ENCODE results near the gene IFITM1. TPM values are rescaled to one million over a fixed set of nuclear protein-coding genes. Genes with fewer than 3 reads are reported as not detected.
"Not testable (repeated sequence)": the region's sequence is repeated elsewhere in the genome, so short reads cannot be mapped to it uniquely, and the experiment has no call there.

Gene IFITM1
- total RNA-seq, 2 experiments from 2014 or later: 459 to 909 TPM

- H3K36me3 Mint-ChIP-seq: peaks cover under 1% of the 10 kb centered on the region
- no peak for DNase-seq
- CTCF ChIA-PET: interaction anchor here (0.8 to 3.5 kb wide), 4 partner anchors 42 to 97 kb away, joined by 3 to 13 read pairs (median 4); no protein-coding TSS in a partner anchor
- peaks cover 20% of the 10 kb centered on the region for H3K27me3 Mint-ChIP-seq
- no peak overlapping the region for H3K27ac Mint-ChIP-seq
- H3K4me1 Mint-ChIP-seq: peaks cover 46% of the 10 kb centered on the region
- H3K9me3 Mint-ChIP-seq (ENCODE audit: low read depth): no peaks in the 10 kb centered on the region
- no peak for ATAC-seq
- H3K4me3 Mint-ChIP-seq: no peak overlapping the region
Observed at GRCh38 chr11:299951-300735, 13.7 kb upstream of the IFITM1 start.

DNA sequence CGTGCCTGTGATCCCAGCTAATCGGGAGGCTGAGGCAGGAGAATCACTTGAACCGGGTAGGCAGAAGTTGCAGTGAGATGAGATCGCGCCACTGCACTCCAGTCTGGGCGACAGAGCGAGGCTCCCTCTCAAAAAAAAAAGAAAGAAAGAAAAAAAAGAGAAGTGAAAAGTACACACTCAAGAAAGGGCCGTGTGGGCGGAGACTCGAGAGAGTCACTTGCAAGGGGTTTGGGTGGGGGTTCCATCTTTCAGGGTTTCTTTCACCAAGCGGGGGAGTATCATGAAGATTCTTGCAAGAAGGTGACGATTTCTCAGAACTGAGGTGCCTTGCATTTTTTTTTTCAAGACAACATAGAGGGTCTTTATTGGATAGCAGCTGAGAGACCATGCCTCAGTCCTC lies 10.5 kb upstream of the IFITM1 start:
- no peak for DNase-seq

GRCh38 chr11:304061-304506 lies 9.8 kb upstream of the IFITM1 start:
- Mint-ChIP-seq H3K27ac (no peak overlapping the region), H3K27me3 (peaks cover 20% of the 10 kb centered on the region), H3K9me3 (ENCODE audit: low read depth) (no peaks in the 10 kb centered on the region), H3K4me3 (no peak overlapping the region), H3K4me1 (peaks cover 41% of the 10 kb centered on the region), H3K36me3 (peaks cover 10% of the 10 kb centered on the region)
- ATAC-seq (no peak), DNase-seq (no peak)
- CTCF ChIA-PET: interaction anchor here (0.8 to 5.8 kb wide), 15 partner anchors 10 to 215 kb away, joined by 3 to 54 read pairs (median 14); partner anchors contain the start of genes PGGHG and PTDSS2

More for the DNA sequence above, 10.5 kb upstream of the IFITM1 start:
- CTCF ChIA-PET: interaction anchor here (1.1 to 5.8 kb wide), 6 partner anchors 9 to 62 kb away, joined by 4 to 54 read pairs (median 25); partner anchors contain the start of gene PGGHG
- H3K27me3 Mint-ChIP-seq: peaks cover 20% of the 10 kb centered on the region
- peak overlapping the region; percentile 53 for H3K27ac Mint-ChIP-seq
- no peak overlapping the region for H3K4me3 Mint-ChIP-seq
- peaks cover 43% of the 10 kb centered on the region for H3K4me1 Mint-ChIP-seq
- ATAC-seq: no peak
- H3K9me3 Mint-ChIP-seq (ENCODE audit: low read depth): no peaks in the 10 kb centered on the region
- peaks cover 4% of the 10 kb centered on the region for H3K36me3 Mint-ChIP-seq

- DNase-seq (peak; percentile 81), ATAC-seq (no peak)
- Mint-ChIP-seq H3K9me3 (ENCODE audit: low read depth) (no peaks in the 10 kb centered on the region), H3K4me3 (no peak overlapping the region), H3K27me3 (peaks cover 17% of the 10 kb centered on the region), H3K4me1 (peaks cover 46% of the 10 kb centered on the region), H3K36me3 (peaks cover 19% of the 10 kb centered on the region), H3K27ac (no peak overlapping the region)
- CTCF ChIA-PET: interaction anchor here (0.7 to 5.8 kb wide), 26 partner anchors 11 to 421 kb away, joined by 3 to 54 read pairs (median 6); partner anchors contain the start of genes NLRP6, PGGHG and PTDSS2
Observed at GRCh38 chr11:304915-305843, 8.7 kb upstream of the IFITM1 start.

DNA sequence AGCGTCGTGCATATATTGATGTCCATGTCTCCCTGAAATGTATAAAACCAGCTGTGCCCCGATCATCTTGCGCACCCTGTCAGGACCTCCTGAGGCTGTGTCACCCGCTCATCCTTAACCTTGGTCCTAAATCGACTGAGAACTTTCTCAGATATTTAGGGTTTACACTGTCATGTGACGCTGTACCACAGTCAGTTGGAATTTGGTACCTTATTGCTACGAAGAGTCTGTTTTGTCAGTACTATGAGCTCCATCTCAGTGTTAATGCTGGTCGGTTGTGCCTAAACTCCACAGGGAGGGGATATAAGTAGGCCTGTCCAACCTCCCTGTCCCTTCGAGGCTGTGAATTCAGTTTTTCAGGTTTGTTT lies 8.0 kb upstream of the IFITM1 start:
- H3K27ac Mint-ChIP-seq: no peak overlapping the region
- ATAC-seq (no peak), DNase-seq (no peak)
- no peaks in the 10 kb centered on the region for H3K9me3 Mint-ChIP-seq (ENCODE audit: low read depth)
- no peak overlapping the region for H3K4me3 Mint-ChIP-seq
- peaks cover 11% of the 10 kb centered on the region for H3K27me3 Mint-ChIP-seq
- CTCF ChIA-PET: interaction anchor here (0.7 to 5.8 kb wide), 21 partner anchors 11 to 420 kb away, joined by 3 to 54 read pairs (median 7); partner anchors contain the start of genes NLRP6, PGGHG and PTDSS2
- H3K36me3 Mint-ChIP-seq: peaks cover 19% of the 10 kb centered on the region
- peaks cover 46% of the 10 kb centered on the region for H3K4me1 Mint-ChIP-seq

- Mint-ChIP-seq H3K27ac (peak overlapping the region; percentile 92), H3K9me3 (ENCODE audit: low read depth) (no peaks in the 10 kb centered on the region), H3K27me3 (peaks cover 7% of the 10 kb centered on the region), H3K4me1 (peaks cover 46% of the 10 kb centered on the region), H3K36me3 (peaks cover 19% of the 10 kb centered on the region), H3K4me3 (peak overlapping the region; percentile 40)
- DNase-seq (no peak), ATAC-seq (no peak)
- CTCF ChIA-PET: interaction anchor here (0.8 to 5.8 kb wide), 16 partner anchors 10 to 212 kb away, joined by 3 to 54 read pairs (median 10); partner anchors contain the start of genes NLRP6, PGGHG and PTDSS2
Observed at GRCh38 chr11:306645-307371, 7.0 kb upstream of the IFITM1 start.

DNA sequence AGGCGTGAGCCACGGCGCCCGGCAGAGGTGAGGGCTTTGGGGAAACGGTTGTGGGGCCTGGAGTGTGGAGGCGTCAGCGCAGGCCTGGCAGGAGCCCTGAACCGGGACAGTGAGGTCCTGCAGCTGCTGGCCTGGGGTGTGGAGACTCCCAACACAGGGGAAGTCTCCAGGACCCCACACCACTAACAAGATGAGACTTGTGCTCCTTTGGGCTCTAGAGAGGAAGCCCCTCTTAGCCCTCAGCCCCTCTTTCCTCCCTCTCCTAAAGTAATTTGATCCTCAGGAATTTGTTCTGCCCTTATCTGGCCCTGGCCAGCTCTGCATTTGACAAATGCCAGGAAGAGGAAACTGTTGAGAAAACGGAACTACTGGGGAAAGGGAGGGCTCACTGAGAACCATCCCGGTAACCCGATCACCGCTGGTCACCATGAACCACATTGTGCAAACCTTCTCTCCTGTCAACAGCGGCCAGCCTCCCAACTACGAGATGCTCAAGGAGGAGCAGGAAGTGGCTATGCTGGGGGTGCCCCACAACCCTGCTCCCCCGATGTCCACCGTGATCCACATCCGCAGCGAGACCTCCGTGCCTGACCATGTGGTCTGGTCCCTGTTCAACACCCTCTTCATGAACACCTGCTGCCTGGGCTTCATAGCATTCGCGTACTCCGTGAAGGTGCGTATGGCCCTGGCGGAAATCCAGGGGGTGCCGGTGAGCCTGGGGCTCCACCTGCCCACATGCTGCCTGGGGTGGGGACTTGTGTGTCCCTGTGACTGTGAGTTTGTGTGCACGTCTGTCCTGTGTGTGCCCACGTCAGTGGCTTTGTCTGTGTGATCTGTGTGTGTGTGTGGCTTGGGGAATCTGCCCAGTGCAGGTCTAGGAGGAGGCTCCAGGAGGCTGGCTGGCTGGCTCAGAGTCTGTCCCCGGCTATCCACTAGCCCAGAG lies 5.8 kb upstream of the IFITM1 start, which contains the start of gene IFITM2:
IFITM2 (plus strand) TSS at position 51 of the 943 bp plus-strand sequence; CDS start at position 428, 377 bp downstream.
- peak; percentile 41 for ATAC-seq
- H3K27me3 Mint-ChIP-seq; H3K9me3 Mint-ChIP-seq (ENCODE audit: low read depth): not testable (repeated sequence)
- Mint-ChIP-seq H3K4me1 (peaks cover 47% of the 10 kb centered on the region), H3K27ac (peak within 1 kb of the TSS; percentile 92), H3K36me3 (peaks cover 19% of the 10 kb centered on the region), H3K4me3 (peak within 1 kb of the TSS; percentile 96)
- CTCF ChIA-PET: interaction anchor here (0.6 to 5.0 kb wide), 6 partner anchors 9 to 211 kb away, joined by 3 to 31 read pairs (median 8); partner anchors contain the start of gene SIGIRR
- DNase-seq: peak; percentile 90

DNA sequence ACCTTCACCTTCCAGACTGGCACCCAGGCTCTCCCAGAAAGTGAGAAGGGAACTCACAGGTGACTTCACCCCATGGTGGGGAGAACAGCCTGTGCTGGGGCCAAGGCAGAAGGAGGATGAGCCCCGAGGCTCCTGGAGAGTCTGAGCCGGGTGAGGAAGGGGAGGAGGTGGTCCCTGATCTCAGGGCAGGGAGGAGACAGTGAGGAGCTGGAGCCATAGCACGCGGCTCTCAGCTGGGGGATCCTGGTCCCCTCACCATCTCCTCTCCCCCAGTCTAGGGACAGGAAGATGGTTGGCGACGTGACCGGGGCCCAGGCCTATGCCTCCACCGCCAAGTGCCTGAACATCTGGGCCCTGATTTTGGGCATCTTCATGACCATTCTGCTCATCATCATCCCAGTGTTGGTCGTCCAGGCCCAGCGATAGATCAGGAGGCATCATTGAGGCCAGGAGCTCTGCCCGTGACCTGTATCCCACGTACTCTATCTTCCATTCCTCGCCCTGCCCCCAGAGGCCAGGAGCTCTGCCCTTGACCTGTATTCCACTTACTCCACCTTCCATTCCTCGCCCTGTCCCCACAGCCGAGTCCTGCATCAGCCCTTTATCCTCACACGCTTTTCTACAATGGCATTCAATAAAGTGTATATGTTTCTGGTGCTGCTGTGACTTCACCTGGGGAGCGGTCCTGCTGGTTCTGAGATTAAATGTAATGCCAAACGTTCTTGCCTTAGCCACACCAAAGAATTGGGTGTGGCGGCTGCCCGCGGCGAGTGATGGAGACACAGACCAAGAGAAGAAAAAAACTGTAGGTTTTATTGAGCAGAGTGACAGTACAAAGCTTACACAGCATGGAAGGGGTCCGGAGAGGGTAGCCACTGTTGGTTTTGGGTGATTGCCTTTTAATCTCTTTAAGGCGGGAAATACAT lies 4.8 kb upstream of the IFITM1 start:
- CTCF ChIA-PET: interaction anchor here (0.9 to 1.7 kb wide), 11 partner anchors 8 to 227 kb away, joined by 3 to 6 read pairs (median 4); partner anchors contain the start of gene IFITM5
- Mint-ChIP-seq H3K36me3 (peaks cover 22% of the 10 kb centered on the region), H3K27ac (peak overlapping the region; percentile 92), H3K4me1 (peaks cover 46% of the 10 kb centered on the region), H3K4me3 (peak overlapping the region; percentile 96)
- not testable (repeated sequence) for ATAC-seq; DNase-seq; H3K9me3 Mint-ChIP-seq (ENCODE audit: low read depth); H3K27me3 Mint-ChIP-seq

GRCh38 chr11:309979-310572 lies 3.8 kb upstream of the IFITM1 start:
- peaks cover 33% of the 10 kb centered on the region for H3K36me3 Mint-ChIP-seq
- not testable (repeated sequence) for H3K27me3 Mint-ChIP-seq; ATAC-seq; DNase-seq; H3K9me3 Mint-ChIP-seq (ENCODE audit: low read depth)
- H3K27ac Mint-ChIP-seq: peak overlapping the region; percentile 92
- peak overlapping the region; percentile 96 for H3K4me3 Mint-ChIP-seq
- H3K4me1 Mint-ChIP-seq: peaks cover 43% of the 10 kb centered on the region
- CTCF ChIA-PET: interaction anchor here (1.0 to 1.7 kb wide), 9 partner anchors 7 to 226 kb away, joined by 3 to 6 read pairs (median 4); partner anchors contain the start of gene IFITM5

- Mint-ChIP-seq H3K27ac (peak overlapping the region; percentile 99), H3K4me1 (peaks cover 37% of the 10 kb centered on the region), H3K4me3 (peak overlapping the region; percentile 97), H3K36me3 (peaks cover 42% of the 10 kb centered on the region)
- not testable (repeated sequence) for DNase-seq; H3K9me3 Mint-ChIP-seq (ENCODE audit: low read depth); H3K27me3 Mint-ChIP-seq
- CTCF ChIA-PET: interaction anchor here (1.4 to 2.1 kb wide), 3 partner anchors 15 to 44 kb away, joined by 5 to 12 read pairs (median 7); no protein-coding TSS in a partner anchor
- peak; percentile 10 for ATAC-seq
Observed at GRCh38 chr11:311013-311748, 2.7 kb upstream of the IFITM1 start.
